Glutamatergic neuron (in vitro differentiated cells): ENCODE data around the gene C1orf210. TPM values are rescaled to one million over a fixed set of nuclear protein-coding genes. Genes with fewer than 3 reads are reported as not detected.

Source experiments
- DNase-seq: peaks from one replicate; pipeline ENCODE4 v3.0.0; 2022
- H3K27ac Mint-ChIP-seq: one replicate; pipeline ENCODE4 v1.8.0; 2020; ENCODE audit warnings: mild to moderate bottlenecking, mixed read lengths, inconsistent platforms; ENCODE audit not compliant: unreplicated experiment
- H3K27me3 Mint-ChIP-seq: one replicate; pipeline ENCODE4 v1.8.0; 2020; ENCODE audit warnings: mild to moderate bottlenecking, moderate library complexity, mixed read lengths, inconsistent platforms; ENCODE audit not compliant: unreplicated experiment
- H3K36me3 Mint-ChIP-seq: one replicate; pipeline ENCODE4 v1.8.0; 2020; ENCODE audit warnings: mild to moderate bottlenecking, mixed read lengths, inconsistent platforms; ENCODE audit not compliant: unreplicated experiment
- H3K4me1 Mint-ChIP-seq: one replicate; pipeline ENCODE4 v1.8.0; 2020; ENCODE audit warnings: mild to moderate bottlenecking, low read depth, mixed read lengths, inconsistent platforms; ENCODE audit not compliant: unreplicated experiment
- H3K4me3 Mint-ChIP-seq: one replicate; pipeline ENCODE4 v1.8.0; 2020; ENCODE audit warnings: mild to moderate bottlenecking, mixed read lengths, inconsistent platforms; ENCODE audit not compliant: unreplicated experiment
- H3K9me3 Mint-ChIP-seq: one replicate; pipeline ENCODE4 v1.8.0; 2020; ENCODE audit warnings: mild to moderate bottlenecking, moderate library complexity, mixed read lengths, inconsistent platforms; ENCODE audit not compliant: unreplicated experiment
- total RNA-seq: library from RNA; stranded (reverse); fragmentation: NEBNext Ultra II Directional; extraction: Animal tissue kit (Norgen Biotek cat#: 25700); gene quantifications from one replicate; pipeline ENCODE4 v1.2.1, GENCODE V29; 2021; ENCODE audit not compliant: unreplicated experiment
- TF ChIP-seq, protein P1 (sequence below): fragments of 200-600 bp; sonication (generic); IDR thresholded peaks from one replicate; pipeline ENCODE4 v1.5.0; 2021; ENCODE audit not compliant: partially characterized antibody, unreplicated experiment

Gene C1orf210
- total RNA-seq, 1 donor from 2014 or later, result not detected

DNA sequence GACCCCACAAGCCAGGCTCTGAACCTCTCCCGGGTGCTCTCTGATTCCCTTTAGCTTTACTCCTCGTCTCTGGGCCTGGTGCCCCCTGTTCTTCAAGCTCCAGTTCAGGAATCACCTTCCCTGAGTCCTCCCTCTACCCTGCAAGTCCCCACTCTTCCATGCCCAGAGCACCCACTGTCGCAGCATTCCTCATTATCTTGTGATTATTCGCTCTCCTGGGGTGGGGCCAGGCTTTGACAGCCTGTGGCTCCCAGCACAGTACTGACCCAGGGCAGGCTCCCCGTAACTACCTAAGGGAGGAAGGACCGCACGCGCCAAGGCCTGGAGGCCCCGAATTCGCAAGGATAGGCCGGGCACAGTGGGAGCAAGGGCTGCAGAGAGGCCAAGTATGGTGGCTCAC is 734 bp upstream of the C1orf210 start:
- Mint-ChIP-seq H3K27me3 (peaks cover 9% of the 10 kb centered on the region), H3K4me1 (peaks cover 7% of the 10 kb centered on the region), H3K27ac (peak overlapping the region; percentile 22), H3K4me3 (peak overlapping the region; percentile 28), H3K9me3 (no peaks in the 10 kb centered on the region), H3K36me3 (no peaks in the 10 kb centered on the region)
- DNase-seq, result no peak
- TF ChIP-seq, protein P1, sequence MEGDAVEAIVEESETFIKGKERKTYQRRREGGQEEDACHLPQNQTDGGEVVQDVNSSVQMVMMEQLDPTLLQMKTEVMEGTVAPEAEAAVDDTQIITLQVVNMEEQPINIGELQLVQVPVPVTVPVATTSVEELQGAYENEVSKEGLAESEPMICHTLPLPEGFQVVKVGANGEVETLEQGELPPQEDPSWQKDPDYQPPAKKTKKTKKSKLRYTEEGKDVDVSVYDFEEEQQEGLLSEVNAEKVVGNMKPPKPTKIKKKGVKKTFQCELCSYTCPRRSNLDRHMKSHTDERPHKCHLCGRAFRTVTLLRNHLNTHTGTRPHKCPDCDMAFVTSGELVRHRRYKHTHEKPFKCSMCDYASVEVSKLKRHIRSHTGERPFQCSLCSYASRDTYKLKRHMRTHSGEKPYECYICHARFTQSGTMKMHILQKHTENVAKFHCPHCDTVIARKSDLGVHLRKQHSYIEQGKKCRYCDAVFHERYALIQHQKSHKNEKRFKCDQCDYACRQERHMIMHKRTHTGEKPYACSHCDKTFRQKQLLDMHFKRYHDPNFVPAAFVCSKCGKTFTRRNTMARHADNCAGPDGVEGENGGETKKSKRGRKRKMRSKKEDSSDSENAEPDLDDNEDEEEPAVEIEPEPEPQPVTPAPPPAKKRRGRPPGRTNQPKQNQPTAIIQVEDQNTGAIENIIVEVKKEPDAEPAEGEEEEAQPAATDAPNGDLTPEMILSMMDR, result no peak

DNA sequence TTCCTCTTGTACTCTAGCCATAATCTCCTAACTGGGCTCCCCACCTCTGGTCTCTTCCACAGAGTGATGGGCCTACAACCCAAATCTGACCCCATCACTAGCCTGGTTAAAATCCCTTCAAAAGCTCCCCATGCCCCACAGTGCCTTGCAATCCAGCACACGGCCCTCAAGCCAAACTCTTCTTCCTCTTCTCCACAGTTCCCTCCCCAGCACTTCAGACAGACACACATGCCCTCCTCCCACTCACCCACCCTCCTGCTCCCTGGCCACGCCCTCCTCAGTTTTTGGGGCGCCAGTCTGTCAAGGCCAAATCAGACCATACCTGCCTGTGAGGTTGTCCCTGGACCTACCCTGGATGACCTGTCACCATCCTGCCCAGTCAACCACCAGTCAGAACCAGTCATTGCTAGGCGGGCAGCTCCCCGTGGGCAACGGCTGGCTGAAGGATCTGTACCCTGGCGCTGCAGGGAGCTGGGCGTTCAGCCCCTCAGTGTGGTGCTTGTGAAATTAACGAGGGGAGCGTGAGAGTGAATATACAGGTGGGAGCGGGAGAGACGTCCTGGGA is 753 bp downstream of the C1orf210 start:
- no peak overlapping the region for H3K27ac Mint-ChIP-seq

DNA sequence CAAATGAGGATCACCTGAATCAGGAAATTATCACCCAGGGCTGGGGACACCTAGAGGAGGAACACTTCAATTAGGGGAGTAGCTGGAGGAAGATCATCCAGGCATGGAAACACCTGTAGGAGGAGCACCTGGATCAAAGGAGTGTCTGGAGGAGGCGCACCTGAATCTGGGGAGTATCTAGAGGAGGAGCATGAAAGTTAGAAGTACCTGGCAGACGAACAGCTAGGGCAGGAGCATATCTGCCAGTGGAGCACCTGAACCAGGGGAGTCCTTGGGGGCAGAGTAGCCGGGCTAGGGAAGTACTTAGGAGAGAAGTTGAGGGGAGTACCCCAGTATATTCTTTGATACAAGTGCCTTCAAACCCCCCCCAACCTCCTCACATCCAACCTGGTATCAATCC is 1.3 kb downstream of the C1orf210 start:
- no peak overlapping the region for H3K27ac Mint-ChIP-seq
- peaks cover 12% of the 10 kb centered on the region for H3K27me3 Mint-ChIP-seq
- no peaks in the 10 kb centered on the region for H3K9me3 Mint-ChIP-seq
- no peaks in the 10 kb centered on the region for H3K36me3 Mint-ChIP-seq
- H3K4me3 Mint-ChIP-seq, result no peak overlapping the region
- TF ChIP-seq, protein P1, result no peak
- H3K4me1 Mint-ChIP-seq, result peaks cover 7% of the 10 kb centered on the region
- DNase-seq, result no peak

More for the DNA sequence above, 753 bp downstream of the C1orf210 start:
- peaks cover 12% of the 10 kb centered on the region for H3K27me3 Mint-ChIP-seq
- no peaks in the 10 kb centered on the region for H3K36me3 Mint-ChIP-seq
- H3K4me3 Mint-ChIP-seq, result no peak overlapping the region
- no peaks in the 10 kb centered on the region for H3K9me3 Mint-ChIP-seq
- TF ChIP-seq, protein P1, result no peak
- peaks cover 7% of the 10 kb centered on the region for H3K4me1 Mint-ChIP-seq
- no peak for DNase-seq

DNA sequence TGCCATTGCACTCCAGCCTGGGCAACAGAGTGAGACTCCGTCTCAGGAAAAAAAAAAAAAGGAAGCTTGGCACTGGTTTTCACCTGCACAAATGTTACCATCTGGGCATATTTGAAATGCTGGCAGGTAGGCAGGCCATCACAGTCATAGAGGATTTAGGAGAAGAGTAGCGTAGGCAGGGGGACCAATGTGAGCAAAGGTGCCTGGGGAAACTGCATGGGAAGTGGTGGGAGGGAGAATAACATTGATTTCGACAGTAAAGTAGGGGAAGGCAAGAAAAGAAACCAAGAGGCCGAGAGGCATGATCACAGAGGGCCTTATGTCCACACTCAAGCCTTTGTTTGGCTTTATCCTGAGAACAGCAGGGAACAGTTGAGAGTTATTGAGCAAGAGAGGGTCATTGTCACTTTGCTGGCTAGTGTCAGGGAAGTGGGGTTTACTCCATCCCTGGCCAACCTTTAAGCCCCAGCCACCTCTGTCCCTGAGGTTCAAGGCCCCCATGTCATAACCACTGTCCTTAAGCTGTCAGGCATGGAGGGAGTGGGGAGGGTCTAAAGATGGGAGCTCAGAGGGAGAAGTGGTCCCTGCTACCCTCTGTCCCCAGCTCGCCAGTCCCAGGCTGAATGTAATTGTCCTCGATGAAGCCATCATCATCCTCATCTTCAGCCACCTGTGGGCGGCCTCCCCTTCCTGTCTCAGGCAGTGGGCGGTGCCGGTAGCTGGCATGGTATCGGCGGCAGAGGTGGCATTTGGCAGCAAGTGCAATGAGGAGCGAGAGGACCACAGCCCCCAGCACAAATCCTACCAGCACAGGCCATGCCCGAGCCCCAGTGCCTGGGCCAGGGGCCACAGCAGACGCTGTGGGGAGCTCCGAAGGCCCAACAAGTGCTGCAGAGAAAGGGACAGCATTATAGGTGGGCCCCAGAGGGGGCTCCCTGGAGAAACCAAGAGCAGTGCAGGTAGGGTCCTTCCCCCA is 2.9 kb downstream of the C1orf210 start:
- no peaks in the 10 kb centered on the region for H3K9me3 Mint-ChIP-seq
- H3K36me3 Mint-ChIP-seq, result no peaks in the 10 kb centered on the region
- no peak for DNase-seq
- no peak overlapping the region for H3K27ac Mint-ChIP-seq
- TF ChIP-seq, protein P1, result no peak
- peaks cover 7% of the 10 kb centered on the region for H3K4me1 Mint-ChIP-seq
- H3K27me3 Mint-ChIP-seq, result peaks cover 12% of the 10 kb centered on the region
- no peak overlapping the region for H3K4me3 Mint-ChIP-seq

DNA sequence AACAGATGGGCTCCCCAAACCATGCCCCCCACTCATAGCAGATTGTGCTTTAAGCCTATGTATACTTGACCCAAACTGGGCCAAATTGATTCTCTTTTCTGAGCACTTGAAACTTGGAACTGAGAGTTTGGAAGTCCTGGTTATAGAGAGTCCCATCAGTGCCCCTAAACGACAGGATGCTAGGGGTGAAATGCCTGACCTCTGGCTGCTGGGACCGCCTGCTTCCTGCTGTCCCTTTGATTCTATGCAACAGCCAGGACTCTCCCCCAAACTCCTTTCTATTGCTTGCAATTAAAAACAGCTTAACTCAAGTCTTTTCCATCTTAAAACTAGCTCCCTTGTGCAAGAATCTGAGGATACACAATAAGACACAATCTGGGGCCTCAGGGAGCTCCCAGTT is 4.7 kb downstream of the C1orf210 start:
- Mint-ChIP-seq H3K9me3 (peaks cover 2% of the 10 kb centered on the region), H3K27me3 (peaks cover 10% of the 10 kb centered on the region), H3K36me3 (no peaks in the 10 kb centered on the region), H3K4me3 (no peak overlapping the region), H3K27ac (no peak overlapping the region), H3K4me1 (peaks cover 7% of the 10 kb centered on the region)
- DNase-seq, result no peak
- TF ChIP-seq, protein P1, result no peak
